ENCODE measurements around the gene CNIH4.

DNA sequence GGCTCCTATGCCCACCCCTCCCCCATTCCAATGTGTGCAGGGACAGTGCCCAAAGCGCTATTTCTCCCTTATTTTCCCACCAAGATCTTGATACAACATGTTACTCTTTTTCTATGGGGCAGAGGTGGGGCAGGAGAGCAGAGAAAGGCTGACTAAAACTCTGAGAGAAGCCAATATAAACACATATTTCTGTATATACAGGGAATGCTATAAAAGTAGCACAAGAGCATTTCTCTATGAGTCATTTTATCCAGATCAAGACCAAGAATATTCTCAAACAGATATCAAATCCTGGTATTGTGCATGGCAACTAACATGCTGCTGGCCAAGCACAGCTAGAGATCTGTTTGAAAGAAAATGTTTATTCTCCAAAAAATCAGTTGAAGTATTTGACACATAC, 70.7 kb downstream of the CNIH4 start:
- TF ChIP-seq, protein P1, sequence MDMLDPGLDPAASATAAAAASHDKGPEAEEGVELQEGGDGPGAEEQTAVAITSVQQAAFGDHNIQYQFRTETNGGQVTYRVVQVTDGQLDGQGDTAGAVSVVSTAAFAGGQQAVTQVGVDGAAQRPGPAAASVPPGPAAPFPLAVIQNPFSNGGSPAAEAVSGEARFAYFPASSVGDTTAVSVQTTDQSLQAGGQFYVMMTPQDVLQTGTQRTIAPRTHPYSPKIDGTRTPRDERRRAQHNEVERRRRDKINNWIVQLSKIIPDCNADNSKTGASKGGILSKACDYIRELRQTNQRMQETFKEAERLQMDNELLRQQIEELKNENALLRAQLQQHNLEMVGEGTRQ (CRISPR knock-in tag; IDR thresholded peaks at IDR 0.05), result no peak
- no peak for TF ChIP-seq GABPB1 (CRISPR knock-in tag; IDR thresholded peaks at IDR 0.05)
- TF ChIP-seq, protein P2, sequence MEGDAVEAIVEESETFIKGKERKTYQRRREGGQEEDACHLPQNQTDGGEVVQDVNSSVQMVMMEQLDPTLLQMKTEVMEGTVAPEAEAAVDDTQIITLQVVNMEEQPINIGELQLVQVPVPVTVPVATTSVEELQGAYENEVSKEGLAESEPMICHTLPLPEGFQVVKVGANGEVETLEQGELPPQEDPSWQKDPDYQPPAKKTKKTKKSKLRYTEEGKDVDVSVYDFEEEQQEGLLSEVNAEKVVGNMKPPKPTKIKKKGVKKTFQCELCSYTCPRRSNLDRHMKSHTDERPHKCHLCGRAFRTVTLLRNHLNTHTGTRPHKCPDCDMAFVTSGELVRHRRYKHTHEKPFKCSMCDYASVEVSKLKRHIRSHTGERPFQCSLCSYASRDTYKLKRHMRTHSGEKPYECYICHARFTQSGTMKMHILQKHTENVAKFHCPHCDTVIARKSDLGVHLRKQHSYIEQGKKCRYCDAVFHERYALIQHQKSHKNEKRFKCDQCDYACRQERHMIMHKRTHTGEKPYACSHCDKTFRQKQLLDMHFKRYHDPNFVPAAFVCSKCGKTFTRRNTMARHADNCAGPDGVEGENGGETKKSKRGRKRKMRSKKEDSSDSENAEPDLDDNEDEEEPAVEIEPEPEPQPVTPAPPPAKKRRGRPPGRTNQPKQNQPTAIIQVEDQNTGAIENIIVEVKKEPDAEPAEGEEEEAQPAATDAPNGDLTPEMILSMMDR (IDR thresholded peaks at IDR 0.05), result no peak
- TF ChIP-seq FOXK1 (CRISPR knock-in tag; IDR thresholded peaks at IDR 0.05), result no peak
- no peak for TF ChIP-seq ELF4 (CRISPR knock-in tag; IDR thresholded peaks at IDR 0.05; ENCODE audit: low read depth)
- TF ChIP-seq, protein P3, sequence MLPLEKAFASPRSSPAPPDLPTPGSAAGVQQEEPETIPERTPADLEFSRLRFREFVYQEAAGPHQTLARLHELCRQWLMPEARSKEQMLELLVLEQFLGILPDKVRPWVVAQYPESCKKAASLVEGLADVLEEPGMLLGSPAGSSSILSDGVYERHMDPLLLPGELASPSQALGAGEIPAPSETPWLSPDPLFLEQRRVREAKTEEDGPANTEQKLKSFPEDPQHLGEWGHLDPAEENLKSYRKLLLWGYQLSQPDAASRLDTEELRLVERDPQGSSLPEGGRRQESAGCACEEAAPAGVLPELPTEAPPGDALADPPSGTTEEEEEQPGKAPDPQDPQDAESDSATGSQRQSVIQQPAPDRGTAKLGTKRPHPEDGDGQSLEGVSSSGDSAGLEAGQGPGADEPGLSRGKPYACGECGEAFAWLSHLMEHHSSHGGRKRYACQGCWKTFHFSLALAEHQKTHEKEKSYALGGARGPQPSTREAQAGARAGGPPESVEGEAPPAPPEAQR (CRISPR knock-in tag; IDR thresholded peaks at IDR 0.05), result no peak
- TF ChIP-seq CREB1 (CRISPR knock-in tag; IDR thresholded peaks at IDR 0.05), result no peak
- no peak for TF ChIP-seq SP1 (CRISPR knock-in tag; conservative IDR thresholded peaks at IDR 0.05)
- TF ChIP-seq MXD4 (CRISPR knock-in tag; IDR thresholded peaks at IDR 0.05; ENCODE audit: borderline replicate concordance), result no peak
- TF ChIP-seq TCF7 (CRISPR knock-in tag; IDR thresholded peaks at IDR 0.05; ENCODE audit: low read depth), result no peak
- TF ChIP-seq, protein P4, sequence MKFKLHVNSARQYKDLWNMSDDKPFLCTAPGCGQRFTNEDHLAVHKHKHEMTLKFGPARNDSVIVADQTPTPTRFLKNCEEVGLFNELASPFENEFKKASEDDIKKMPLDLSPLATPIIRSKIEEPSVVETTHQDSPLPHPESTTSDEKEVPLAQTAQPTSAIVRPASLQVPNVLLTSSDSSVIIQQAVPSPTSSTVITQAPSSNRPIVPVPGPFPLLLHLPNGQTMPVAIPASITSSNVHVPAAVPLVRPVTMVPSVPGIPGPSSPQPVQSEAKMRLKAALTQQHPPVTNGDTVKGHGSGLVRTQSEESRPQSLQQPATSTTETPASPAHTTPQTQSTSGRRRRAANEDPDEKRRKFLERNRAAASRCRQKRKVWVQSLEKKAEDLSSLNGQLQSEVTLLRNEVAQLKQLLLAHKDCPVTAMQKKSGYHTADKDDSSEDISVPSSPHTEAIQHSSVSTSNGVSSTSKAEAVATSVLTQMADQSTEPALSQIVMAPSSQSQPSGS (CRISPR knock-in tag; IDR thresholded peaks at IDR 0.05; ENCODE audit: borderline replicate concordance, low read depth), result no peak
- no peak for TF ChIP-seq CBFB (CRISPR knock-in tag; IDR thresholded peaks at IDR 0.05; ENCODE audit: low read depth)
